Mesenchymal stem cell (in vitro differentiated cells and primary cell): ENCODE results near the gene ITGA2B.

Experiments used
- DNase-seq: peaks from one replicate; pipeline ENCODE4 v3.0.0-alpha.2; 2013
- H2AFZ ChIP-seq: one replicate; pipeline ENCODE4 v1.6.1; 2013; ENCODE audit warnings: low read depth, mild to moderate bottlenecking, control low read depth, inconsistent platforms, low read length, moderate library complexity
- H2AK5ac ChIP-seq: 2 replicates; pipeline ENCODE4 v1.6.1; 2013; ENCODE audit warnings: low read length, moderate library complexity, mild to moderate bottlenecking, inconsistent platforms; ENCODE audit not compliant: severe bottlenecking
- H2BK120ac ChIP-seq: one replicate; pipeline ENCODE4 v1.6.1; 2013; ENCODE audit warnings: low read depth, mild to moderate bottlenecking, inconsistent platforms, low read length, moderate library complexity
- H2BK12ac ChIP-seq, 2 experiments: one replicate each; pipeline ENCODE4 v1.6.1; 2013; ENCODE audit warnings: inconsistent platforms in 2 of 2, low read length in 2 of 2, mild to moderate bottlenecking in 2 of 2, moderate library complexity in 2 of 2, control low read depth in 1 of 2
- H2BK15ac ChIP-seq: one replicate; pipeline ENCODE4 v1.6.1; 2013; ENCODE audit warnings: mild to moderate bottlenecking, low read depth, inconsistent platforms; ENCODE audit not compliant: poor library complexity, severe bottlenecking
- H2BK5ac ChIP-seq: 2 replicates; pipeline ENCODE4 v1.6.1; 2013; ENCODE audit warnings: low read depth, mild to moderate bottlenecking, low read length, control low read depth, inconsistent platforms; ENCODE audit not compliant: poor library complexity, severe bottlenecking
- H3K14ac ChIP-seq, 2 experiments: one replicate each; pipeline ENCODE4 v1.6.1; 2013; ENCODE audit warnings: inconsistent platforms in 2 of 2, low read length in 2 of 2, control low read depth in 1 of 2, mild to moderate bottlenecking in 1 of 2, moderate library complexity in 1 of 2
- H3K18ac ChIP-seq, 2 experiments: one replicate each; pipeline ENCODE4 v1.6.1; 2013; ENCODE audit warnings: inconsistent platforms in 2 of 2, low read length in 2 of 2, control low read depth in 1 of 2, low read depth in 1 of 2, mild to moderate bottlenecking in 1 of 2
- H3K23ac ChIP-seq, 2 experiments: one replicate each; pipeline ENCODE4 v1.6.1; 2013; ENCODE audit warnings: inconsistent platforms in 2 of 2, low read length in 2 of 2, mild to moderate bottlenecking in 2 of 2, moderate library complexity in 2 of 2, control low read depth in 1 of 2
- H3K27ac ChIP-seq: 2 replicates; pipeline ENCODE4 v1.5.1; 2013; ENCODE audit warnings: mild to moderate bottlenecking, moderate library complexity, low read length, control low read depth, inconsistent platforms; ENCODE audit not compliant: poor library complexity, severe bottlenecking
- H3K27me3 ChIP-seq, 2 experiments: 2 replicates each; pipeline versions ENCODE4 v1.6.1 to v1.7.0; 2013; ENCODE audit warnings: low read length in 2 of 2, mild to moderate bottlenecking in 2 of 2, moderate library complexity in 2 of 2, control low read depth in 1 of 2, inconsistent platforms in 1 of 2; ENCODE audit not compliant: control insufficient read depth in 1 of 2, insufficient read depth in 1 of 2
- H3K36me3 ChIP-seq, 2 experiments: 2 replicates each; pipeline versions ENCODE4 v1.6.1 to v1.7.0; 2013; ENCODE audit warnings: low read length in 2 of 2, control low read depth in 1 of 2, inconsistent platforms in 1 of 2, low read depth in 1 of 2, mild to moderate bottlenecking in 1 of 2; ENCODE audit not compliant: insufficient read depth in 2 of 2, control insufficient read depth in 1 of 2
- H3K4ac ChIP-seq, 2 experiments: one replicate each; pipeline ENCODE4 v1.6.1; 2013; ENCODE audit warnings: inconsistent platforms in 2 of 2, low read length in 2 of 2, mild to moderate bottlenecking in 2 of 2, moderate library complexity in 2 of 2, control low read depth in 1 of 2, low read depth in 1 of 2
- H3K4me1 ChIP-seq: 2 replicates; pipeline ENCODE4 v1.6.1; 2013; ENCODE audit warnings: low read depth, low read length, control low read depth; ENCODE audit not compliant: control insufficient read depth, insufficient read depth
- H3K4me2 ChIP-seq: 2 replicates; pipeline ENCODE4 v1.6.1; 2013; ENCODE audit warnings: low read length, mild to moderate bottlenecking, inconsistent platforms; ENCODE audit not compliant: poor library complexity, severe bottlenecking
- H3K4me3 ChIP-seq, 2 experiments: 2 replicates each; pipeline versions ENCODE4 v1.5.1 to v1.7.0; 2013; ENCODE audit warnings: low read length in 2 of 2, mild to moderate bottlenecking in 2 of 2, control low read depth in 1 of 2, low read depth in 1 of 2; ENCODE audit not compliant: insufficient read depth in 1 of 2
- H3K79me1 ChIP-seq: replicated peaks from 2 replicates; pipeline ENCODE4 v1.6.1; 2013; ENCODE audit warnings: mild to moderate bottlenecking, control low read depth, low read length, inconsistent platforms; ENCODE audit not compliant: poor library complexity, severe bottlenecking
- H3K9ac ChIP-seq: 2 replicates; pipeline ENCODE4 v1.7.0; 2013; ENCODE audit warnings: mild to moderate bottlenecking, low read length, moderate library complexity
- H3K9me3 ChIP-seq: 2 replicates; pipeline ENCODE4 v1.7.0; 2013; ENCODE audit warnings: mild to moderate bottlenecking, low read length; ENCODE audit not compliant: control insufficient read depth
- H4K8ac ChIP-seq: one replicate; pipeline ENCODE4 v1.6.1; 2013; ENCODE audit warnings: inconsistent platforms, mild to moderate bottlenecking, low read length, moderate library complexity
- H4K91ac ChIP-seq: one replicate; pipeline ENCODE4 v1.6.1; 2013; ENCODE audit warnings: mild to moderate bottlenecking, low read length, inconsistent platforms
- WGBS: methylation state at CpG from one replicate; pipeline ENCODE4 v1.1.7; 2013; ENCODE audit warnings: mixed read lengths; 5-methylcytosine and 5-hydroxymethylcytosine counted together

Gene ITGA2B

DNA sequence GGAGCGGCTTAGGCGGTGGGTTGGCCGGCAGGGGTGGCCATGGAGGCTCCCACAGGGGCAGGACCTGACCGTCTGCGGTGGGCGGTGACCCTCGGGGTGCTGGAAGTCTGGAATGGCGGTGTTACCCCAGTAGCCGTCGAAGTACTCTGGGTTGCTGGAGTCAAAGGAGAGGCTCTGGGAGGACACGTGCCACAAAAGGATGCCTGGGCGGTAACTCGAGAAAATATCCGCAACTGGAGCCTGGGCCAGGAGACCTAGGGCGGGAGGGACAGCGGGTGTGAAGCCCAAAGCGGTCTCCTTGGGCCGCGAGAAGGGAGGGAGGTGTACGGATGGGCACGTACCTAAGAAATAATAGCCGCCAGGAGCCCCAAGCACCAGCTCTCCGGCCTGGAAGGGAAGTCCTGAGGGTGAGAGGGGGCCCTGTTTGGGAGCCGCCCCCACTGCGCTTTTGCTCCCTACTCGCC lies 4.6 kb downstream of the ITGA2B start:
- Histone ChIP-seq H3K27ac (no peak overlapping the region), H3K23ac (no peak overlapping the region), H3K14ac (no peak overlapping the region), H3K4ac (no peak overlapping the region), H3K18ac (peak overlapping the region in 1 of 2 experiments; percentile 80), H3K9ac (peak overlapping the region; percentile 18), H3K4me3 (peak overlapping the region; percentile 50 to 66), H2BK15ac (no peak overlapping the region), H3K27me3 (peaks cover 34 to 62% of the 10 kb centered on the region in 2 experiments), H2BK12ac (no peak overlapping the region), H3K36me3 (no peaks in the 10 kb centered on the region), H4K8ac (peak overlapping the region; percentile 59), H3K9me3 (no peaks in the 10 kb centered on the region), H3K79me1 (no peaks in the 10 kb centered on the region), H2AFZ (peak overlapping the region; percentile 91), H3K4me2 (peak overlapping the region; percentile 87), H2AK5ac (no peak overlapping the region), H3K4me1 (peaks cover 17% of the 10 kb centered on the region), H2BK5ac (no peak overlapping the region), H2BK120ac (no peak overlapping the region), H4K91ac (peak overlapping the region; percentile 55)
- 5% methylated on average over 26 of the region's 26 CpGs for WGBS
- DNase-seq = no peak

DNA sequence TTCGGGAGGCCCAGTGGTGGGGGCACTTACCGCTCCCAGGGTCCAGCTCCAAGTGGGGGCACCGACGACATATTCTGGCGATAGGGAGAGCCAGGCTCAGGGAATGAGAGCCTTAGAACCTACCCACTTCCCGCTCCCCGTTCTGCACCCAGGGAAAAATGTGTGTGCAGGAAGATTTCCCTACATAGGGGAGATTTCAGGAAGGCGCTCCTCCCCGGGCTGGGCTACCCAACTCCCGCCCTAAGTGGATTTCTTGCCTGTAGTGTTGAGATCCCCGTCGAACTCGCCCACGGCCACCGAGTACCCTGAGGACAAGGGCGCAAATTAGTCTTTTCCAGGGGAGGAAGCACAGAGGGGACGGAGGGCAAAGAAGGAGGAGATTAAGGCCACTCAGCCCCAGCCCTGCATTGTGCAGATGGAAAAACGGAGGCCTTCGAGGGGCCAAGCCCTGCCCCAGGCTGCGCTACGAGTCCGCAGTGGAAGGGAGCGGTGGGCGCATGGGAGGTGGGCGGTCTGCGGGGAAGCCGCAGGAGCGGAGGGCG lies 5.1 kb downstream of the ITGA2B start:
- 25% methylated on average over 29 of the region's 29 CpGs for WGBS
- Histone ChIP-seq H2AFZ (no peak overlapping the region), H3K4me3 (no peak overlapping the region), H3K18ac (no peak overlapping the region), H2BK12ac (no peak overlapping the region), H3K79me1 (no peaks in the 10 kb centered on the region), H3K9ac (no peak overlapping the region), H3K27ac (no peak overlapping the region), H3K4me2 (peak overlapping the region; percentile 87), H3K27me3 (peaks cover 34 to 65% of the 10 kb centered on the region in 2 experiments), H2BK15ac (no peak overlapping the region), H3K4me1 (peaks cover 17% of the 10 kb centered on the region), H2BK5ac (no peak overlapping the region), H2BK120ac (no peak overlapping the region), H3K9me3 (no peaks in the 10 kb centered on the region), H2AK5ac (no peak overlapping the region), H3K23ac (no peak overlapping the region), H3K36me3 (no peaks in the 10 kb centered on the region), H4K91ac (peak overlapping the region; percentile 43), H3K4ac (no peak overlapping the region), H3K14ac (no peak overlapping the region), H4K8ac (peak overlapping the region; percentile 12)
- no peak for DNase-seq

DNA sequence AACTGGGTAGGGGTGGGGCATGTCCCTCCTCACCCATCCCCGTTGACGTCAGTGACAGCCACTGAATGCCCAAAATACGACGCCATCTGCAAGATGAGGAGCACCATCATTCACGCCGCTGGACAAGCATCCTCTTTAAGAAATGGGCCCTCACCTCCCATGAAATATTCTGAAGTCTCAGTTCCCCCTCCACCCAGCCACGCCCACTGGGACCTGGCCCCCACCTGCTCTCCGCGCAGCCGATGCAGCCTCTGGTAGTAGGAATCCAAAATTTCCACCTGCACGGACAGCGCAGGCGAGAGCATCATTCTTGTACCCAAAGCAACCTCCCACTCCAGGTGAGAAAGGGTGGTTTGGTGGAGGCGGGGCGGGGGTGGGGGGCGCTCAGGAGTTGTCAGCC lies 5.6 kb downstream of the ITGA2B start:
- H3K4ac ChIP-seq = no peak overlapping the region
- 68% methylated on average over 13 of the region's 16 CpGs for whole genome bisulfite sequencing
- H3K27ac ChIP-seq = no peak overlapping the region
- peaks cover 17% of the 10 kb centered on the region for H3K4me1 ChIP-seq
- no peak overlapping the region for H2BK12ac ChIP-seq
- no peak overlapping the region for H3K23ac ChIP-seq
- no peak for DNase-seq
- no peak overlapping the region for H2AK5ac ChIP-seq
- no peaks in the 10 kb centered on the region for H3K79me1 ChIP-seq
- no peaks in the 10 kb centered on the region for H3K9me3 ChIP-seq
- no peak overlapping the region for H3K4me3 ChIP-seq
- no peak overlapping the region for H3K14ac ChIP-seq
- H3K9ac ChIP-seq = no peak overlapping the region
- H3K4me2 ChIP-seq = no peak overlapping the region
- H3K36me3 ChIP-seq = no peaks in the 10 kb centered on the region
- H3K27me3 ChIP-seq = peaks cover 34 to 65% of the 10 kb centered on the region in 2 experiments
- H4K91ac ChIP-seq = peak overlapping the region; percentile 27
- no peak overlapping the region for H3K18ac ChIP-seq
- H2BK120ac ChIP-seq = no peak overlapping the region
- no peak overlapping the region for H2BK5ac ChIP-seq
- H4K8ac ChIP-seq = no peak overlapping the region
- no peak overlapping the region for H2BK15ac ChIP-seq
- H2AFZ ChIP-seq = no peak overlapping the region

DNA sequence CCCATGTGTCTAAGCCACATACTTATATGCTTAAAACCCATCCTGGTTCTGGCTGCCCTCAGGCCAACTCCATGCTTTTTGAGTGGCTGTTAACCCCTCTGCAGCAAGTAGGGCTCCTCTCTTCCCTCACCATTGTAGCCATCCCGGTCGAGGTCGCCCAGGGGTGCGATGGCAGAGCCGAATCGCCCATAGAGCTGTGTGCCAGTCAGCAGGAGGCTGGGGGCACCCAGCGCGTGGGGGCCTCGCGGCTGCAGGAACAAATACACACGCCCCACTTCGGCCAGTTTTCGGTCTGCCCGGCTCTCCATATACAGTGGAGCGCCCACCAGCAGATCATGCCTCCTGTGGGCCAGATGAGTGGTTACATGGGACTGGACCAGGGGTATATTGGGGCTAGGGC lies 6.1 kb downstream of the ITGA2B start:
- no peaks in the 10 kb centered on the region for H3K36me3 ChIP-seq
- H3K23ac ChIP-seq = no peak overlapping the region
- DNase-seq = no peak

More for the DNA sequence above, 6.1 kb downstream of the ITGA2B start:
- Histone ChIP-seq H3K18ac (no peak overlapping the region), H3K4ac (no peak overlapping the region), H3K27ac (no peak overlapping the region), H2AK5ac (no peak overlapping the region), H3K14ac (no peak overlapping the region), H2BK120ac (no peak overlapping the region), H4K8ac (no peak overlapping the region), H3K4me2 (no peak overlapping the region), H3K79me1 (no peaks in the 10 kb centered on the region), H3K9ac (no peak overlapping the region), H2BK12ac (no peak overlapping the region), H3K4me3 (no peak overlapping the region), H3K27me3 (peaks cover 34 to 68% of the 10 kb centered on the region in 2 experiments), H2BK15ac (no peak overlapping the region), H4K91ac (no peak overlapping the region), H2BK5ac (no peak overlapping the region), H3K9me3 (no peaks in the 10 kb centered on the region), H2AFZ (no peak overlapping the region), H3K4me1 (peaks cover 17% of the 10 kb centered on the region)
- 95% methylated on average over 15 of the region's 15 CpGs for WGBS
